Activated CD4-positive, alpha-beta memory T cell treated with anti-CD3 and anti-CD28 coated beads, Interleukin-2, amount 10 ng/mL, durations not matched to agents 7 days and 5 days (primary cell): Measurements from ENCODE around the gene ARHGAP6. TPM values are rescaled to one million over a fixed set of nuclear protein-coding genes. Genes with fewer than 3 reads are reported as not detected.

Experiments
- CTCF ChIA-PET: fragments of 350-600 bp; sonication (Branson Sonifier 250); formaldehyde crosslinking; loops from one replicate; lab custom pipeline; 2021; ENCODE audit warnings: antibody characterized with exemption, inconsistent platforms; lab: Charles Lee
- POLR2A ChIA-PET: fragments of 350-600 bp; sonication (Branson Sonifier 250); formaldehyde crosslinking; loops from one replicate; lab custom pipeline; 2021; ENCODE audit warnings: antibody characterized with exemption; lab: Charles Lee
- DNase-seq: peaks from one replicate; pipeline ENCODE4 v3.0.0-alpha.2; 2020
- H3K27ac Mint-ChIP-seq: one replicate; pipeline ENCODE4 v1.8.0; 2021; ENCODE audit warnings: mild to moderate bottlenecking, mixed read lengths
- H3K27me3 Mint-ChIP-seq: one replicate; pipeline ENCODE4 v1.8.0; 2021; ENCODE audit warnings: mixed read lengths
- H3K36me3 Mint-ChIP-seq: one replicate; pipeline ENCODE4 v1.8.0; 2021; ENCODE audit warnings: low read depth, mixed read lengths
- H3K4me1 Mint-ChIP-seq: one replicate; pipeline ENCODE4 v1.8.0; 2021; ENCODE audit warnings: mixed read lengths
- H3K4me3 Mint-ChIP-seq: one replicate; pipeline ENCODE4 v1.8.0; 2021; ENCODE audit warnings: mild to moderate bottlenecking, mixed read lengths
- H3K9me3 Mint-ChIP-seq: one replicate; pipeline ENCODE4 v1.8.0; 2021; ENCODE audit warnings: mixed read lengths
- total RNA-seq, 2 experiments: library from RNA; stranded (reverse); gene quantifications; one replicate each; pipeline ENCODE4 v1.2.3, GENCODE V29; 2021

Gene ARHGAP6
- total RNA-seq, 2 experiments from 2014 or later = not detected

DNA sequence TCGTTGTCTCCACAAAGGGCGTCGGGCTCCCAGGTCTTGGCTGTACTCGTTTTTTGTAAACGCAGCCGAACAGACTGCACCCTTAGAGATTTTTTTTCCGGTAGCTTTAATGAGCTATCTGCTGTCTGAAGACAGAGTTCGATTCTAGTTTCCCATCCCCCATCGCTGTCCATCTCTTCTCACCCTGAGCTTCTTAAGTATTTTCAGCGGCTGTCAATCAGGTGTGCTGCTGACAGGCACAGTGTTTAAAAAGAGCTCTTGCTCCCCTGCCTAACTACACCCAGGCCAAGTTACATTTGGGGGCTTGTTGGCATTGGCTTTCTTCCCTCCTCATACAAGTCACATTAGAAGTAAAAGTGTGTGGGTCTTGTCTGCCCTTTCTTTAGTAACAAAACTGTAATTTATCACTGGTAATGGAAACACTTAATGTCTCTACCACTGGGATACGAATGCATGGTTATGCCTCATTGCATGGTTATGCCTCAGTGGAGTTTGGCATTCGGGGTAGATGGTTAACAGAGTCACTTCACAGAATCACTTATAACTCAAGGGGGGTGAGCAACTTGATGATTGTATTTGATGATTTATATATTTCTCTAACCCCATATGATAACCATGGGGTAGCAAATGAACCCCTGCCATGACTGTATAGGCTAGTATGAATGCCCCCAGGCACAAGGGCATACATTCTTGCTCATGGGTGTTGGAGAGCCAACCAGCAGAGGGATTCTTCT is 1.4 kb upstream of the ARHGAP6 start:
- Mint-ChIP-seq H3K4me3 (no peak overlapping the region), H3K27me3 (peaks cover 53% of the 10 kb centered on the region), H3K4me1 (peaks cover 3% of the 10 kb centered on the region), H3K9me3 (no peaks in the 10 kb centered on the region), H3K27ac (no peak overlapping the region), H3K36me3 (no peaks in the 10 kb centered on the region)
- DNase-seq = no peak
- ChIA-PET CTCF (no interaction called here), POLR2A (no interaction called here)

DNA sequence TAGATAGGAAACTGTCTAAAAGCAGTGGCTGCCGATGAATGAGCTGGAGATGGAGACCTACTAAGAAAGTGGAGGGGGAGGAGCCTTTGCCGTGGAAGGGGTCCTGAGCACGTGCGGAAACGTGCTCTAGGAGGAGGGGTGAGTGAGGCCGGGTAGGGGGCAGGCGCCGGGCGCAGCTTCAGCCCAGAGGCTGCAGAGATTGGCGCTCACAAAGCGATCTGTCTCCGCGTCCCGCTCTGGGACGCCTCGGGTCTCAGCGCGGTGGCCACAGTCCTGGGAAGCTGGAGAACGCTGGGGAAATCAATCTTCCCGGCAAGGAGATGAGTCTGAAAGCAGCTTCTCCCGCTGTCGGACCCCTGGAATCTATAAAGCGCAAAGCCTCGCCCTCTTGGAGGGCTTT is 444 bp upstream of the ARHGAP6 start:
- H3K9me3 Mint-ChIP-seq = no peaks in the 10 kb centered on the region
- no peak overlapping the region for H3K27ac Mint-ChIP-seq
- no peak overlapping the region for H3K4me3 Mint-ChIP-seq
- no peak for DNase-seq
- peaks cover 3% of the 10 kb centered on the region for H3K4me1 Mint-ChIP-seq
- peaks cover 54% of the 10 kb centered on the region for H3K27me3 Mint-ChIP-seq
- CTCF ChIA-PET = interaction anchor here (1.3 kb wide), 1 partner anchor 108 kb away, joined by 3 read pairs; no protein-coding TSS in a partner anchor
- no peaks in the 10 kb centered on the region for H3K36me3 Mint-ChIP-seq
- POLR2A ChIA-PET = no interaction called here

DNA sequence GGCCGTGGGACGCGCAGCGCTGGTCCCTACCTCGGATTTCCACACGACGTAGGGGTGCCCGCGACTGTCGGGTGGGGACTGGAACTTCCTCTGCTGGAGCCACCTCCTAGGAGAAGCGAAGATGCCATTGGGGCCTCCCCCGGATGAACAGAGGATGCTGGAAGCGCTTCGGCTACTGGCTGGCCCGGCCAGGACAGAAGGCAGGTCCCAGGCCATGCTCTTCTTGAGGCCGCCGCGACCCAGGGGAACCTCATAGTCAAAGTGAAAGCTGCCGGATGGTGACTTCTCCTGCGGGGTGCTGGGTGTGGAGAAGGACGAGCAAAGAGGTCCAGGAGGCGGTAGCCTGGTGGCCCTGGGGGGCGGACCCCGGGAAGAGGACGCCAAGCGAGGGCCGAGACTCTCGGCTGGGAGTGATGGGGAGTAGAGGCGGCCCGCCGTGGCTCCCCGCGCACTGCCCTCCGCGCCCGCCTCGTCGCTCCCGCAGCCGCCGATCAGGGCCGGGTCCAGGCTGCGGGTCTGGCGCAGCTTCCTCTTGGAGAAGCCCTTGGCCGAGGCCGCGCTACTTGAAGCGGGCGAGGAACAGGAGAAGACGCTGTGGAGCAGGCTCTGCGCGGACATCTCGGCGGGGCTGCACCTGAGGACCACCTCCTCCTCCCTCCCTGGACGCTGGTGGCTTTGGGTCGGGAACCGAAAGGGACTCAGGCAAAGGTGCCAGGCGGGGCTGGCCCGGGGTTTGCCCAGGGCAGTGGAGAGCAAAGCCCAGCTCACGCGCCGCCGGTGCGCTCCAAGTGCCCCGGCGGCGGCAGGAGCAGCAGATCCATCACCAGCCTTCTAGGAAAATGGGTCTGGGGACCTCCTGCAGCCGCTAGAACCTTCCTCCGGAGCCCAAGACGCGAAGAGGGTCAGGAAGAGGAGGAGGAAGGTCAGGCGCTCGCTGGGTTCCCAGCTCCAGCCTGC is 1.2 kb downstream of the ARHGAP6 start:
- Mint-ChIP-seq H3K27me3 (peaks cover 52% of the 10 kb centered on the region), H3K4me1 (peaks cover 3% of the 10 kb centered on the region), H3K36me3 (no peaks in the 10 kb centered on the region), H3K9me3 (no peaks in the 10 kb centered on the region), H3K27ac (no peak overlapping the region), H3K4me3 (no peak overlapping the region)
- ChIA-PET CTCF (interaction anchor here (1.3 kb wide), 1 partner anchor 110 kb away, joined by 3 read pairs; no protein-coding TSS in a partner anchor), POLR2A (no interaction called here)
- DNase-seq = no peak

DNA sequence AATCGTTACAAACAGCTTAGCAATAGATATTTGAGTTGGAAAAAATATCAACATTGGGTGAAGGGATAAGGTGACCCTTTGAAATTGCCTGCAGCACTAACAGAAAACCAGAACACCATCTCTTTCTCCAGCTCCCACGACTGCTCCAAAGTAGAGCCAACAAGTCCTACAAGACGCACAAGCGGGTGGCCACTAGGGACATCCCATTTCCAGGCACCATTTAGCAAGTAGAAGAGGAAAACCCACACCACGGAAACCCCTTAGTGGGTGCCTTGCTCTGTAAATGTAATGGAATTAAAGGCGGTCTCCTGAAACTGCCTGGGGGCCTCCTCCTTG is 1.9 kb downstream of the ARHGAP6 start:
- Mint-ChIP-seq H3K36me3 (no peaks in the 10 kb centered on the region), H3K9me3 (no peaks in the 10 kb centered on the region), H3K4me1 (peaks cover 3% of the 10 kb centered on the region), H3K4me3 (no peak overlapping the region), H3K27me3 (peaks cover 48% of the 10 kb centered on the region), H3K27ac (no peak overlapping the region)
- ChIA-PET POLR2A (no interaction called here), CTCF (no interaction called here)
- no peak for DNase-seq

DNA sequence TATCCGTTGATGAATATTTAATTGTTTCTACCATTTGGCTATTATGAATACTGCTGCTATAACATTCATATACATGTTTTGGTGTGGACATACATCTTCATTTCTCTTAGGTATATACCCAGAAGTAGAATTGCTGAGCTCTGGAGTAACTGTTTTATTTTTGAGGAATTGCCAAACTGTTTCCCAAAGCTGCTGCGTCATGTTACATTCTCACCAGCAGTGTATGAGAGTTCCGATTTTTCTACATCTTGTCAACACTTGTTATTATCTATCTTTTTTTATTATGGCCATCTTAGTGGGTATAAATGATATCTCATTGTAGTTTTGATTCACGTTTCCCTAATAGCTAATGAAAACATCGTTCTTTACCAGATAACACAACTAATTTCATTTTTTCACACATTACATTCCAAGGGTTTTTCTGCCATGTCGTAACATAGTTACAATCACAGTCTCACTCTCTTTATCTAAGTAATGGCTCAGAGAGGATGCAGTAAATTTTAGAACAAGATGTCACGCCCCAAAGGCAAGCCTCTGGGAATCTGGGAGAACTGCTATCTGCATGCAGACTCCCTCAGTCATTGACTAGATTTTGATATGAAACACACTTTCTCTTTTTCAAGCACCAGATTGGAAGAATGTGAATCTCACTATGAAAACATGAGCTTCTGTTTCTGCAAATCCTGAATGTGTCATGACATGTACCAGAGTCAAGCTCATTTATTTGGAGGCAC is 10.3 kb downstream of the ARHGAP6 start:
- no peak for DNase-seq
- POLR2A ChIA-PET = no interaction called here
- H3K36me3 Mint-ChIP-seq = no peaks in the 10 kb centered on the region
- no peak overlapping the region for H3K27ac Mint-ChIP-seq
- no peak overlapping the region for H3K4me3 Mint-ChIP-seq
- H3K9me3 Mint-ChIP-seq = no peaks in the 10 kb centered on the region
- H3K4me1 Mint-ChIP-seq = no peaks in the 10 kb centered on the region
- CTCF ChIA-PET = no interaction called here
- H3K27me3 Mint-ChIP-seq = peaks cover 13% of the 10 kb centered on the region

- no peak for DNase-seq
- CTCF ChIA-PET = no interaction called here
- Mint-ChIP-seq H3K4me1 (no peaks in the 10 kb centered on the region), H3K4me3 (no peak overlapping the region), H3K9me3 (no peaks in the 10 kb centered on the region), H3K27me3 (peaks cover under 1% of the 10 kb centered on the region), H3K36me3 (no peaks in the 10 kb centered on the region), H3K27ac (no peak overlapping the region)
- POLR2A ChIA-PET = no interaction called here
These were observed 16.8 kb downstream of the ARHGAP6 start for GRCh38 chrX:11648705-11649519.

DNA sequence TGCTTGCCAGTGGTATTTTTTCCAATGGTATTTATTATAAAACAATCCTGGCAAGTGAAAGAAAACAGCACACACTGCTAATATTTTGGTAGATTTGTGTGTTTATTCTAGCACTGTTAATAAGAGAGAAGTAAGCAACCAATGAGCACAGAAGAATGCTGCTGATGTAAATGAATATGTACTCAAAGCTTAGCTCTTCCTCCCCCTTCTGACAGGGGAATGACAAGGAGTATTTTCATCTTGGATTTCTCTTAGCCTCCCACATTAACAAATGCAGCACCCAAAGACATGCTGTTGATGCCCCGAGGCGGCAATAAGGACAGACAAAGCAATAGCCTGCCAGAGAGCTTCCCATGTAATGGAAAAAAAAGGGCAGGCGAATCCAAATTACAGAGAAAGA is 18.6 kb downstream of the ARHGAP6 start:
- no peaks in the 10 kb centered on the region for H3K36me3 Mint-ChIP-seq
- CTCF ChIA-PET = no interaction called here
- no peak for DNase-seq
- H3K27ac Mint-ChIP-seq = no peak overlapping the region
- H3K4me3 Mint-ChIP-seq = no peak overlapping the region
- POLR2A ChIA-PET = no interaction called here
- H3K4me1 Mint-ChIP-seq = no peaks in the 10 kb centered on the region
- peaks cover 2% of the 10 kb centered on the region for H3K27me3 Mint-ChIP-seq
- no peaks in the 10 kb centered on the region for H3K9me3 Mint-ChIP-seq

DNA sequence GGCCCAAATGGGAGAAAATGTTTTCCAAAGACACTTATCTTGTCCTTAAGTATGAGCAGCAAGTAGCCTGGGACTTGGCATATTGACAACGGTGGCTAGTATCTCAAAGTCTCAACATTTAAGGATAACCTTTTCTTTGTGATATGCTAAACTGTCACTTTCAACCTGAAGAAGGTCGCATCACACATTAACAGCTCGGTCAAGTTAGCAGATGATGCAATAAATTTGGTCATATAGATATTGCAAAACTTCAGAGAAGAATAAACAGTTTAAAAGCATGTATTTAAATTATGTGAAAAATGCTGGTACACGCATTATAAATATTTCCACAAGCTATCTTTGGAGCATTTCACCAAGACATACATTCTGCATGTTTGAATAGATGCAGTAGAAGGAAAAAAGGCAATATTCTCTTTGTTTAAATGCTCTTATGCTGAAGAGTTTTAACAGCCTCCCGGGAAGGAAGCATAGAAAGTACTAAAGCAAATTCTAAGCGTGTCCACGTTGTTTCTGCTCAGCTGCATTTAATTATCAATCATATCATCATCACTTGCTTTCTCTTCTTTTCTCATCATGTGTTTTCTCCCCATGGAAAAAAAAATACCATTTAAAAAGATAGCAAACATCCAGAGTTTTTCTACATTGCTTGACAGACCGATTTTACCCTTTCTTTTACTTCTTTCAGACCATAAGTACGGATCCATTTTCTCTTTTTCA is 24.2 kb downstream of the ARHGAP6 start:
- no peaks in the 10 kb centered on the region for H3K36me3 Mint-ChIP-seq
- no peak overlapping the region for H3K4me3 Mint-ChIP-seq
- POLR2A ChIA-PET = no interaction called here

DNA sequence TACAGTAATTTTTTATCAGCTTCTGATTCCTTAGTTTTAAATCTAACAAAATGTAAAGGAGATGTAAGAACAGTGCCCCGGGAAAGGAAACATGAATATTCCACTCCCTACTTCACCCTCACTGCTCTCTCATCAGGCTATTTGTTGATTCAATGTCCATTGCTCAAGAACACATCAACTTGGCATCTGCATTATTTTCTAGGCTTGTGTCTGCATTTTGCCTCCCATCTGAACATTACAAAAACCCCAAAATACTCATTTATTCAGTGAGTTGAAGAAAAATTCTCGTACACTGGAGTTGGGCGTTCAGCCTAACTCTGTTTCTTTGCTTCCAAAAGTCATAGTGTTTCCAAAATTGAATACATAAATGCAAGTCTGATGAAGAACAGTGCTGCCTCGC is 25.6 kb downstream of the ARHGAP6 start:
- H3K9me3 Mint-ChIP-seq = no peaks in the 10 kb centered on the region
- DNase-seq = no peak
- H3K27ac Mint-ChIP-seq = no peak overlapping the region
- ChIA-PET CTCF (no interaction called here), POLR2A (no interaction called here)
- no peaks in the 10 kb centered on the region for H3K4me1 Mint-ChIP-seq
- H3K36me3 Mint-ChIP-seq = no peaks in the 10 kb centered on the region
- H3K4me3 Mint-ChIP-seq = no peak overlapping the region
- H3K27me3 Mint-ChIP-seq = peaks cover 3% of the 10 kb centered on the region

More for the DNA sequence above, 24.2 kb downstream of the ARHGAP6 start:
- CTCF ChIA-PET = no interaction called here
- no peak for DNase-seq
- Mint-ChIP-seq H3K27me3 (peaks cover 3% of the 10 kb centered on the region), H3K9me3 (no peaks in the 10 kb centered on the region), H3K27ac (no peak overlapping the region), H3K4me1 (no peaks in the 10 kb centered on the region)

DNA sequence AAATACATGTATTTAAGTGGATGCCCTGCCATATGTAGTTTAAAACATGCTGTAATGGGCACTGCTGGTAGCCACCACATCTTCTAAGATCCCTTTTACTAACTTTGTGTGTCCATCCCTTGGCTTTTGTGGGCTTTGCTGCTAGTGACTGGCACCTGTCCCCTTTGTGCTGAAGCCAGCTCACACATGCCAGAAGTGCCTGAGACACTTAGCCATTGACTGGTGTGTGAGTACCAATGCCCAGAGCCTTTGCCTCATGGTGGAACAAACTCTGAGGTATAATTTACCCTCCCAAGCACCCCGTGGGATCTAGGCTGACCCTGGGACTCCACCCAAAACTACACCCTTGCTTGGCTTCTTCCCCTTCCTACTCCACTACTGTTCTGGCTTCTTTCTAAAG is 33.0 kb downstream of the ARHGAP6 start:
- Mint-ChIP-seq H3K36me3 (no peaks in the 10 kb centered on the region), H3K9me3 (no peaks in the 10 kb centered on the region), H3K27ac (no peak overlapping the region), H3K4me1 (no peaks in the 10 kb centered on the region), H3K4me3 (no peak overlapping the region), H3K27me3 (peaks cover 8% of the 10 kb centered on the region)
- POLR2A ChIA-PET = no interaction called here
- CTCF ChIA-PET = no interaction called here
- no peak for DNase-seq

GRCh38 chrX:11629593-11630211 is 36.0 kb downstream of the ARHGAP6 start:
- no peaks in the 10 kb centered on the region for H3K9me3 Mint-ChIP-seq
- ChIA-PET CTCF (no interaction called here), POLR2A (no interaction called here)

DNA sequence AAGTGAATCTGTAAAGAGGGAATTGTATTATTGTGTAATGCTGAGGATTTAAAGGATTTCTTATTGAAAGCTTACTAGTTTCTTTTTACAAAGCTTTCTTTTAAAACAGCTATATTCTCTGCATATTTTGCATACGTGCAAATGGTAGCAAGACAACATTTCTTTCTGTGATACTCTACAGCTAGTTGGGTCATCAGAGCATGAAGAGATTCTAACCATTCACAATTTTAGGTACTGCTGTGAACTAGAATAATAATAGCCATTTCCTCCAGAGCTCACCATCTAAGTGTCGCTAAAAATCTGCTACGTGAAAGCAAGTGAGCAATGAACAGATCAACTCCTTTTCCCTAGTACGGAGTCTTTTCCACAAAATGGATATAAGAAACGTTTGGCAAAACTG is 37.3 kb downstream of the ARHGAP6 start:
- ChIA-PET CTCF (no interaction called here), POLR2A (no interaction called here)
- Mint-ChIP-seq H3K4me3 (no peak overlapping the region), H3K27ac (no peak overlapping the region), H3K4me1 (no peaks in the 10 kb centered on the region), H3K27me3 (peaks cover 6% of the 10 kb centered on the region), H3K36me3 (no peaks in the 10 kb centered on the region), H3K9me3 (no peaks in the 10 kb centered on the region)
- no peak for DNase-seq

More at GRCh38 chrX:11629593-11630211, 36.0 kb downstream of the ARHGAP6 start:
- Mint-ChIP-seq H3K4me3 (no peak overlapping the region), H3K4me1 (no peaks in the 10 kb centered on the region), H3K27ac (no peak overlapping the region), H3K27me3 (peaks cover 8% of the 10 kb centered on the region), H3K36me3 (no peaks in the 10 kb centered on the region)
- no peak for DNase-seq
